ENCODE measurements around the gene SULT1C2.

DNA sequence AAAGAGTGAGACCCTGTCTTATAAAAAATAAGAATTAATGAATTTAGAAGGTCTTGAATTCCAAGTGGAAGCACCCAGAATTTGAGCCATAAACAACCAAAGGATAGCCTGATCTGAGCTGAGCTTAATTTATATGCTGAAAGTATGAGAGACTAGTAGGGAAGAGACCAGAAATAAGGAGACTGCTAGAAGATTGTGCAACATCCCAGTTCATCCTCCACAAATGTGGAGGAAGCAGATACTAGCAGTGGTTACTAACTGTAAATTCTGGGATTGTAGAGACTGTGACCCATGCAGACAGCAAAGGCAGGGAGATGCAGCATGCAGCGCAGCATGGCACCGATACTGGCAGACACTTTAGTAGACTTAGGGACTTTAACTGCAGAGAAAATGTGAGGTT is 1.5 kb upstream of the SULT1C2 start:
- TF ChIP-seq, protein P1, sequence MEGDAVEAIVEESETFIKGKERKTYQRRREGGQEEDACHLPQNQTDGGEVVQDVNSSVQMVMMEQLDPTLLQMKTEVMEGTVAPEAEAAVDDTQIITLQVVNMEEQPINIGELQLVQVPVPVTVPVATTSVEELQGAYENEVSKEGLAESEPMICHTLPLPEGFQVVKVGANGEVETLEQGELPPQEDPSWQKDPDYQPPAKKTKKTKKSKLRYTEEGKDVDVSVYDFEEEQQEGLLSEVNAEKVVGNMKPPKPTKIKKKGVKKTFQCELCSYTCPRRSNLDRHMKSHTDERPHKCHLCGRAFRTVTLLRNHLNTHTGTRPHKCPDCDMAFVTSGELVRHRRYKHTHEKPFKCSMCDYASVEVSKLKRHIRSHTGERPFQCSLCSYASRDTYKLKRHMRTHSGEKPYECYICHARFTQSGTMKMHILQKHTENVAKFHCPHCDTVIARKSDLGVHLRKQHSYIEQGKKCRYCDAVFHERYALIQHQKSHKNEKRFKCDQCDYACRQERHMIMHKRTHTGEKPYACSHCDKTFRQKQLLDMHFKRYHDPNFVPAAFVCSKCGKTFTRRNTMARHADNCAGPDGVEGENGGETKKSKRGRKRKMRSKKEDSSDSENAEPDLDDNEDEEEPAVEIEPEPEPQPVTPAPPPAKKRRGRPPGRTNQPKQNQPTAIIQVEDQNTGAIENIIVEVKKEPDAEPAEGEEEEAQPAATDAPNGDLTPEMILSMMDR (IDR thresholded peaks at IDR 0.05; ENCODE audit: low read length): no peak
- TF ChIP-seq EZH2 (IDR thresholded peaks at IDR 0.05; ENCODE audit: borderline replicate concordance, low read length): no peak

Measured in OCI-LY1 (cell line).